ENCODE data around the gene XAB2. TPM values are rescaled to one million over a fixed set of nuclear protein-coding genes. Genes with fewer than 3 reads are reported as not detected.
"Not testable (repeated sequence)": the region's sequence is repeated elsewhere in the genome, so short reads cannot be mapped to it uniquely, and the experiment has no call there.

Gene XAB2
- total RNA-seq, 1 donor from 2014 or later = 34.0 TPM

GRCh38 chr19:7600721-7601120 is 28.6 kb downstream of the XAB2 start:
- ATAC-seq (no peak), DNase-seq (ENCODE audit: low spot score) (no peak)
- intact Hi-C loops (cut with DNase I) = no loop called here

- DNase-seq (ENCODE audit: low spot score) = no peak
- no peak for ATAC-seq
- intact Hi-C loops (cut with DNase I) = no loop called here
Observed at GRCh38 chr19:7598180-7598579, 31.2 kb downstream of the XAB2 start.

GRCh38 chr19:7597689-7598088 is 31.7 kb downstream of the XAB2 start:
- ATAC-seq = no peak
- DNase-seq (ENCODE audit: low spot score) = no peak
- intact Hi-C loops (cut with DNase I) = no loop called here

- ATAC-seq (no peak), DNase-seq (ENCODE audit: low spot score) (no peak)
- intact Hi-C loops (cut with DNase I) = no loop called here
Observed at GRCh38 chr19:7596211-7596937, 33.0 kb downstream of the XAB2 start.

- ATAC-seq (no peak), DNase-seq (ENCODE audit: low spot score) (no peak)
- intact Hi-C loops (cut with DNase I) = no loop called here
Observed at GRCh38 chr19:7595466-7596133, 33.7 kb downstream of the XAB2 start, which contains the start of gene CAMSAP3. CAMSAP3 (plus strand) TSS chr19:7595863; CDS start chr19:7596003, 140 bp downstream.

- intact Hi-C loops (cut with DNase I) = no loop called here
- ATAC-seq (no peak), DNase-seq (ENCODE audit: low spot score) (no peak)
Observed at GRCh38 chr19:7590256-7590655, 39.1 kb downstream of the XAB2 start.

GRCh38 chr19:7589822-7590221 is 39.5 kb downstream of the XAB2 start:
- intact Hi-C loops (cut with DNase I) = no loop called here
- DNase-seq (ENCODE audit: low spot score) = no peak
- no peak for ATAC-seq

GRCh38 chr19:7582446-7582845 is 46.9 kb downstream of the XAB2 start:
- DNase-seq (ENCODE audit: low spot score) = no peak
- intact Hi-C loops (cut with DNase I) = no loop called here
- ATAC-seq = no peak

- ATAC-seq (no peak), DNase-seq (ENCODE audit: low spot score) (no peak)
- intact Hi-C loops (cut with DNase I) = no loop called here
Observed at GRCh38 chr19:7579182-7579581, 50.2 kb downstream of the XAB2 start.

- DNase-seq (ENCODE audit: low spot score) (no peak), ATAC-seq (no peak)
- intact Hi-C loops (cut with DNase I) = no loop called here
Observed at GRCh38 chr19:7578127-7578526, 51.2 kb downstream of the XAB2 start.

GRCh38 chr19:7577422-7577821 is 51.9 kb downstream of the XAB2 start:
- ATAC-seq; intact Hi-C loops (cut with DNase I); DNase-seq (ENCODE audit: low spot score): not testable (repeated sequence)

- intact Hi-C loops (cut with DNase I) = no loop called here
- no peak for ATAC-seq
Observed at GRCh38 chr19:7575434-7576040, 53.8 kb downstream of the XAB2 start.

GRCh38 chr19:7570761-7571160 is 58.6 kb downstream of the XAB2 start:
- intact Hi-C loops (cut with DNase I) = no loop called here
- ATAC-seq = no peak
- DNase-seq (ENCODE audit: low spot score) = no peak

More at GRCh38 chr19:7575434-7576040, 53.8 kb downstream of the XAB2 start:
- DNase-seq (ENCODE audit: low spot score) = no peak

Small RNA genes lying within 50 kb of the gene (microRNA-seq; reads per million reads assigned to microRNA genes)
- not detected for gene MIR6792

Other genes starting within 250 kb of the XAB2 start
- gene PEX11G, start 140.5 kb downstream of the XAB2 start, total RNA-seq = 4.7 TPM
- 47.6 TPM for gene ZNF358, start 113.4 kb downstream of the XAB2 start, total RNA-seq
- 35.3 TPM for gene MCOLN1, start 106.9 kb downstream of the XAB2 start, total RNA-seq
- gene PNPLA6, start 93.8 kb downstream of the XAB2 start, total RNA-seq = 133 TPM
- gene CAMSAP3, start 33.7 kb downstream of the XAB2 start, total RNA-seq = not detected
- 95.1 TPM for gene PET100, start 248 bp upstream of the XAB2 start, total RNA-seq
- not detected for gene PCP2, start 4.2 kb upstream of the XAB2 start, total RNA-seq
- gene STXBP2, start 7.6 kb upstream of the XAB2 start, total RNA-seq = 30.1 TPM
- gene RETN, start 39.5 kb upstream of the XAB2 start, total RNA-seq = 1.1 TPM
- gene MCEMP1, start 47.5 kb upstream of the XAB2 start, total RNA-seq = 2.6 TPM
- 58.0 TPM for gene TRAPPC5, start 51.3 kb upstream of the XAB2 start, total RNA-seq
- gene FCER2, start 72.6 kb upstream of the XAB2 start, total RNA-seq = 3.7 TPM
- 2.8 TPM for gene CLEC4G, start 102.6 kb upstream of the XAB2 start, total RNA-seq
- gene CD209, start 118.0 kb upstream of the XAB2 start, total RNA-seq = 20.1 TPM
- gene CLEC4M, start 133.7 kb upstream of the XAB2 start, total RNA-seq = not detected
- gene EVI5L, start 200.7 kb upstream of the XAB2 start, total RNA-seq = 14.2 TPM
- gene PRR36, start 244.8 kb upstream of the XAB2 start, total RNA-seq = 0.09 TPM